HG02642 (cell line): Measurements from ENCODE around the gene KCNH1.

ENCODE experiments used
- ATAC-seq: cut with Tn5 transposase; IDR thresholded peaks from one replicate; pipeline ENCODE4 v1.9.1; 2021; ENCODE audit warnings: mild to moderate bottlenecking; ENCODE audit not compliant: unreplicated experiment, poor library complexity

KCNH1 gene

GRCh38 chr1:210698661-210699060 lies 435.3 kb downstream of the KCNH1 start:
- ATAC-seq, result no peak

- ATAC-seq, result no peak
Measured at GRCh38 chr1:210697185-210697584, 436.8 kb downstream of the KCNH1 start.

- peak; percentile 90 for ATAC-seq
Measured at GRCh38 chr1:210696709-210697108, 437.2 kb downstream of the KCNH1 start.

- ATAC-seq, result no peak
Measured at GRCh38 chr1:210695026-210695425, 438.9 kb downstream of the KCNH1 start.

- no peak for ATAC-seq
Measured at GRCh38 chr1:210692796-210693195, 441.2 kb downstream of the KCNH1 start.

GRCh38 chr1:210691039-210691610 lies 442.8 kb downstream of the KCNH1 start:
- no peak for ATAC-seq

- ATAC-seq, result no peak
Measured at GRCh38 chr1:210690236-210690635, 443.7 kb downstream of the KCNH1 start.

- ATAC-seq, result no peak
Measured at GRCh38 chr1:210689826-210690225, 444.1 kb downstream of the KCNH1 start.

GRCh38 chr1:210688512-210689234 lies 445.3 kb downstream of the KCNH1 start:
- no peak for ATAC-seq

- ATAC-seq, result no peak
Measured at GRCh38 chr1:210687582-210688279, 446.2 kb downstream of the KCNH1 start.

- no peak for ATAC-seq
Measured at GRCh38 chr1:210686841-210687240, 447.1 kb downstream of the KCNH1 start.

GRCh38 chr1:210685295-210685650 lies 448.7 kb downstream of the KCNH1 start:
- ATAC-seq, result no peak

- peak; percentile 92 for ATAC-seq
Measured at GRCh38 chr1:210684466-210685294, 449.3 kb downstream of the KCNH1 start.

GRCh38 chr1:210683403-210684047 lies 450.4 kb downstream of the KCNH1 start:
- no peak for ATAC-seq

GRCh38 chr1:210681158-210681557 lies 452.8 kb downstream of the KCNH1 start:
- ATAC-seq, result no peak

GRCh38 chr1:210678306-210678705 lies 455.6 kb downstream of the KCNH1 start:
- ATAC-seq, result no peak

GRCh38 chr1:210677533-210677932 lies 456.4 kb downstream of the KCNH1 start:
- ATAC-seq, result no peak

- ATAC-seq, result no peak
Measured at GRCh38 chr1:210676539-210676938, 457.4 kb downstream of the KCNH1 start.

- no peak for ATAC-seq
Measured at GRCh38 chr1:210674151-210674550, 459.8 kb downstream of the KCNH1 start.

GRCh38 chr1:210669951-210670350 lies 464.0 kb downstream of the KCNH1 start:
- no peak for ATAC-seq
